Measurements from ENCODE around the gene KIAA0232. TPM values are rescaled to one million over a fixed set of nuclear protein-coding genes. Genes with fewer than 3 reads are reported as not detected.
"Not testable (repeated sequence)": the region's sequence is repeated elsewhere in the genome, so short reads cannot be mapped to it uniquely, and the experiment has no call there.

KIAA0232 gene
- total RNA-seq, 1 donor from 2014 or later, result 50.8 TPM

- DNase-seq, result peak; percentile 48
Observed at GRCh38 chr4:6881908-6882307, 99.4 kb downstream of the KIAA0232 start.

- no peak for DNase-seq
Observed at GRCh38 chr4:6884341-6884870, 101.9 kb downstream of the KIAA0232 start.

- DNase-seq, result peak; percentile 52
Observed at GRCh38 chr4:6885953-6886557, 103.5 kb downstream of the KIAA0232 start.

GRCh38 chr4:6886886-6887285, 104.4 kb downstream of the KIAA0232 start:
- DNase-seq, result no peak

- no peak for DNase-seq
Observed at GRCh38 chr4:6887591-6888371, 105.3 kb downstream of the KIAA0232 start.

GRCh38 chr4:6888506-6889071, 106.1 kb downstream of the KIAA0232 start:
- no peak for DNase-seq

DNA sequence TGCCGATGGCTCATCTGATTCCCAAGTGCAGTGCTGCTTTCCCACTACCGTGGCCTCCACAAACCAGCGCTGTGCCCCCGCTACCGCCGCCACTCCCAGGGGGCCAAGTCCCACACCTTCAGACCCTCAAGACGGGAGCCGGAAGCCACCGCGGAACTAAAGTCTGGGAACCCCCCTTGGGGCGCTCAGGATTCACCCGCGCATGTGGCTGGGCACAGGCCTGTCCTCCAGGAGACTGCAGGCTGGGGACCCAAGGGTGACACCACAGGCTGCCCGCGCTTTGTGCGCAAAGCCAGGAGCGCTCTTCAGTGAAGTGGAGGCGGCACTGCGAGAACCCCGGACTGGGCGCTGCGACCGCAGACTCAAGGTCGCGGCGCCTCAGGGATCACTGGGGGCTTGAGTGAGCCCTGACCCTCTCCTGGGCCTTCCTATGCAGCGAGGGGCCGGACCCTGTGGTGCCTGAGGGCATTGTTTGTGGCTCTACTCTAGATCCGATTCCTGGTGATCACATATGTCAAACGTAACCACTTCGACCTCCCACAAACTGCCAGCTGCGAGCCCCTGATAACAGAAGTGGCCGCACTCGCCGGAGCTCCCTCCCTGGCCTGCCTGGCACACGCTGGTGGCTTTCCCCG, 106.7 kb downstream of the KIAA0232 start:
- no peak for DNase-seq

DNA sequence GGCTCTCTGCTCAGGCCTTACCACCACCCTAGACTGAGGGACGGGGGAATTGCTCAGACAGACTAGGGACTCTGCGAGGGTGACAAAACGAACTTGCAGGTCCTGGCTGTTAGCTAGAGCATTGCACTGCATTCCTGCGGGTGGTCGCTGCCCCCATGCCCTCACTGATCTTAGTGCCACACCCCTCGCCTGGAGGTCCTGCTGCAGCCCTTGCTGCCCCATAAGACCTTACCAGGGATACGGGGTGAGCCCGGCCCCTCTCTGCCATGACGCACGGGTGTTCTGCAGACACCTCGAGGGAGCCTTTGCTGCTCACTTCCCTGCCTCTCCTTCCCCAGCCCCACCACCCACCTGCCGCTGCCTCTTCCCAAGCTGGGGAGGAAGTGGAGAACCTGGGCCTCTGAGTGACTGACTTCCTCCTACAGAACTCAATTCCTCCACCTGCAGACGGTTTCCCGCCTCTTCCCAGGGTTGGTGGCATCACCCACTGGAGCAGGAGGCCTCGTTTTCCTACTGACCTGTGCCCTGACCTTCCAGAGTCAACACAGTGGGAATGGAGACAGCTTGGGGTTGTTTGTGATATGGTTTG, 107.3 kb downstream of the KIAA0232 start:
- no peak for DNase-seq

GRCh38 chr4:6890358-6890757, 107.8 kb downstream of the KIAA0232 start:
- DNase-seq, result no peak

DNA sequence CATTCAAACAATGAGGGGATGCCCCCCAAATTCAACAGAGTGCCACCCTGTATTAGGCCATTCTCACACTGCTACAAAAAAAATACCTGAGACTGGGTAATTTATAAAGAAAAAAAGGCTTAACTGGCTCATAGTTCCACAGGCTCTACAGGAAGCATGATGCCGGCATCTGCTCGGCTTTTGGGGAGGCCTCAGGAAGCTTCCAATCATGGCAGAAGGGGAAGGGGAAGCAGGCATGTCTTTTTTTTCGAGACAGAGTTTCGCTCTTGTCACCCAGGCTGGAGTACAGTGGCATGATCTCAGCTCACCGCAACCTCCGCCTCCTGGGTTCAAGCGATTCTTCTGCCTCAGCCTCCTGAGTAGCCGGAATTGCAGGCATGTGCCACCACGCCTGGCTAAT, 108.4 kb downstream of the KIAA0232 start:
- DNase-seq, result not testable (repeated sequence)

- no peak for DNase-seq
Observed at GRCh38 chr4:6891436-6892170, 109.1 kb downstream of the KIAA0232 start.

GRCh38 chr4:6892190-6892908, 109.8 kb downstream of the KIAA0232 start:
- no peak for DNase-seq

- DNase-seq, result no peak
Observed at GRCh38 chr4:6892909-6893202, 110.3 kb downstream of the KIAA0232 start.

DNA sequence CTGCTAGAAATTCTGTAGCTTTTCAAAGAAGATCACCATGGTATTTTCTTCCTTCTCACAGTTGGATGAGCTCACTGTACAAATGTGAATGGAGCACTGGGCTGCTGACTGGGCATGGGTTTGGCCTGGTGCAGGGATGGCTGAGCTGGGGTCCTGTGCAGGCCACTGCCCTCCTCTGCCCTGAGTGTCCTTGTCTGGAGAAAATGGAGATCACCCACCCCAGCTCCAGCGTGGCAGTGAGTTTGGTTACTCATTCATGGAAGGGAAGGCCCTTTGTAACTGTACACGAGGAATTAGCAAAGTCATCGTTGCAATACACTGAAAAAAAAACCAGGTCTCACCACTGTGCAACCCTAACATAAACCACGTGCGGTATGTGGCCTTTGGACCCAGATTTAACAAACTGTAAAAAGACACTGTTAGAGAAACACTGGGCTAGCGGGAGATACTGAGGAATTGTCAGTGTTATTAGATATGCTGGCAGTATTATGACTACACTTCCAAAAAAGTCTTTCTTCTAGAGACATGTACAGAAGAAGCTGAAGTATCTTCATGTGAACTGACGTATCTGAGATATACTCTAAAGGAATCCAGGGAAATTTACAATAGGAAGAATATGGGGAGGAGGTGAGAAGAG, 111.0 kb downstream of the KIAA0232 start:
- no peak for DNase-seq

DNA sequence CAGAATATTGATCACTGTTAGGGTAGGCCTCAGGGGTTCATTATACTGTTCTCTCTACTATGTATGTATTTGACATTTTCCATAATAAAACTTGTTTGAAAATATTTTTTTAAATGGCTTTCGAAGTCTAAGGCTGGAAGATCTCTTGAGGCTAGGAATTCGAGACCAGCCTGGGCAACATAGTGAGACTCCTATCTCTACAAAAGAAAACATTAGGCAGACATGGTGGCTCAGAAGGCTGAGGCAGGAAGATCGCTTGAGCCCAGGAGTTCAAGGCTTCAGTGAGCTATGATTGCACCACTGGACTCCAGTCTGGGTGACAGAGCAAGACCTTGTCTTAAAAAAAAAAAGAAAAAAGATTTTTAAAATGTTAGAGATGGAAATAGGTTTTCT, 111.6 kb downstream of the KIAA0232 start:
- DNase-seq, result no peak

DNA sequence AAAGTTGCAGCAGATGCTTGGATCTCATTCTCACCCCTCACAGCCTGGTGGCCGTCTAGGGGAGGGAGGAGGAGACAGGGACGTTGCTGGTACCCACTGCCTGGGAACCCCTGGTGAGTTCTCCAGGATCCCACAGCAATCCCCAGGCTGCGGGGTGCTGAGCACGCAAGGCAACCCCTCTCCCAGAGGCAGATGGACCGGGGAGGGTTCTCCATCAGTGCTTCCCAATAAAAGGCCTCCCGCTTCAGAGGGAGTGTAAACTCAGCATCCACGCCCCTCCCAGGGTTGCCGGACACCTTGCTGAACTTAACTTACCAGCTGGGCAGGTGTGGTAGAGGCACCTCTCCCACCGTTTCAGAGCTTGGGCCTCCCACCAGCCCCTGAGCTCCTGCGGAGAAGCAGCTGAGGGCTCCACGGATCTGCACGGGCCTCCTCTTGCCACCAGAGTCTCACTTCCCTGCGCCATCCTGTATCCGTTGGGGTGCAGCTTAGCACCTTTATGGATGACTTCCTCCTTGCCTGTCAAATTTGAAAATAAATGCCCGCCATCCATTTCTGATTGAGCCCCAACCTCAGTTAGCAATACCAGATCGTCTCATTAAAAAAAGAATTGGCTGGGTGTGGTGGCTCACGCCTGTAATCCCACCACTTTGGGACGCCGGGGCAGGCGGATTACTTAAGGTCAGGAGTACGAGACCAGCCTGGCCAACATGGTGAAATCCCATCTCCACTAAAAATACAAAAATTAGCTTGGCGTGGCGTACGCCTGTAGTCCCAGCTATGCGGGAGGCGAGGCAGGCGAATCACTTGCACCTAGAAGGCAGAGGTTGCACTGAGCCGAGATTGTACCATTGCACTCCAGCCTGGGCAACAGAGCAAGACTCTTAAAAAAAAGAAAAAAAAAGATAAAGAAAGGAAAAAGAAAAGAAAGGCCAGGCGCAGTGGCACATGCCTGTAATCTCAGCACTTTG, 112.3 kb downstream of the KIAA0232 start:
- DNase-seq, result no peak

- no peak for DNase-seq
Observed at GRCh38 chr4:6896035-6896434, 113.5 kb downstream of the KIAA0232 start.

GRCh38 chr4:6898763-6899162, 116.2 kb downstream of the KIAA0232 start:
- no peak for DNase-seq

GRCh38 chr4:6900181-6900812, 117.8 kb downstream of the KIAA0232 start:
- no peak for DNase-seq

Data from occipital lobe (tissue), 2 donors.